Endodermal cell (in vitro differentiated cells): ENCODE measurements around the gene ADIPOQ. TPM values are rescaled to one million over a fixed set of nuclear protein-coding genes. Genes with fewer than 3 reads are reported as not detected.
"Not testable (repeated sequence)": the region's sequence is repeated elsewhere in the genome, so short reads cannot be mapped to it uniquely, and the experiment has no call there.

Source experiments
- DNase-seq: peaks from one replicate; pipeline ENCODE4 v3.0.0-alpha.2; 2017
- H3K27ac ChIP-seq: 2 replicates; pipeline ENCODE4 v1.5.1; 2013; ENCODE audit warnings: mild to moderate bottlenecking, low read depth, low read length, moderate library complexity
- H3K27me3 ChIP-seq: 2 replicates; pipeline ENCODE4 v1.6.1; 2013; ENCODE audit warnings: mild to moderate bottlenecking, low read length, moderate library complexity; ENCODE audit not compliant: insufficient read depth, control insufficient read depth, poor library complexity, severe bottlenecking
- H3K36me3 ChIP-seq: 2 replicates; pipeline ENCODE4 v1.7.0; 2013; ENCODE audit warnings: mild to moderate bottlenecking, low read length, moderate library complexity; ENCODE audit not compliant: control insufficient read depth, insufficient read depth
- H3K4me1 ChIP-seq: one replicate; pipeline ENCODE4 v1.7.0; 2013; ENCODE audit warnings: low read length; ENCODE audit not compliant: control insufficient read depth, insufficient read depth
- H3K4me3 ChIP-seq: 2 replicates; pipeline ENCODE4 v1.5.1; 2013; ENCODE audit warnings: mild to moderate bottlenecking, low read length, moderate library complexity
- H3K9ac ChIP-seq: 2 replicates; pipeline ENCODE4 v1.6.1; 2013; ENCODE audit warnings: mild to moderate bottlenecking, low read length, moderate library complexity; ENCODE audit not compliant: poor library complexity, severe bottlenecking; ENCODE audit errors: extremely low read depth
- H3K9me3 ChIP-seq: 2 replicates; pipeline ENCODE4 v1.6.1; 2013; ENCODE audit warnings: mild to moderate bottlenecking, low read length, moderate library complexity; ENCODE audit not compliant: control insufficient read depth
- H3K27ac Mint-ChIP-seq: 2 replicates; pipeline ENCODE4 v1.8.0; 2020; ENCODE audit warnings: mixed read lengths
- H3K27me3 Mint-ChIP-seq: 2 replicates; pipeline ENCODE4 v1.8.0; 2021; ENCODE audit warnings: mild to moderate bottlenecking, mixed read lengths; ENCODE audit not compliant: insufficient read depth
- H3K36me3 Mint-ChIP-seq: 2 replicates; pipeline ENCODE4 v1.8.0; 2020; ENCODE audit warnings: low read depth, mixed read lengths
- H3K4me1 Mint-ChIP-seq: 2 replicates; pipeline ENCODE4 v1.8.0; 2020; ENCODE audit warnings: mixed read lengths
- H3K4me3 Mint-ChIP-seq: 2 replicates; pipeline ENCODE4 v1.8.0; 2020; ENCODE audit warnings: mild to moderate bottlenecking, moderate library complexity, mixed read lengths
- H3K9me3 Mint-ChIP-seq: 2 replicates; pipeline ENCODE4 v1.8.0; 2020; ENCODE audit warnings: mild to moderate bottlenecking, mixed read lengths
- WGBS, 2 experiments: methylation state at CpG; one replicate each; pipeline versions ENCODE4 v1.1.5 to v1.1.7; 2013; ENCODE audit warnings: missing lambda C conversion rate in 2 of 2, mixed read lengths in 1 of 2; ENCODE audit not compliant: insufficient coverage in 1 of 2, insufficient read length in 1 of 2; 5-methylcytosine and 5-hydroxymethylcytosine counted together
- total RNA-seq, 2 donors: library from RNA; stranded (reverse); fragmentation: NEBNext Ultra II Directional in 1 of 2; extraction: Animal tissue kit (Norgen Biotek cat#: 25700) in 1 of 2; gene quantifications; 2 replicates in 1 of 2; 3 replicates in 1 of 2; pipeline ENCODE4 v1.2.1, GENCODE V29; 2021
- TF ChIP-seq, protein P1 (sequence below): fragments of 200-600 bp; sonication (generic); conservative IDR thresholded peaks from 2 replicates; pipeline ENCODE4 v1.5.0; 2021; ENCODE audit warnings: antibody characterized with exemption, mild to moderate bottlenecking

The ADIPOQ gene
- total RNA-seq, 2 donors from 2014 or later = not detected

DNA sequence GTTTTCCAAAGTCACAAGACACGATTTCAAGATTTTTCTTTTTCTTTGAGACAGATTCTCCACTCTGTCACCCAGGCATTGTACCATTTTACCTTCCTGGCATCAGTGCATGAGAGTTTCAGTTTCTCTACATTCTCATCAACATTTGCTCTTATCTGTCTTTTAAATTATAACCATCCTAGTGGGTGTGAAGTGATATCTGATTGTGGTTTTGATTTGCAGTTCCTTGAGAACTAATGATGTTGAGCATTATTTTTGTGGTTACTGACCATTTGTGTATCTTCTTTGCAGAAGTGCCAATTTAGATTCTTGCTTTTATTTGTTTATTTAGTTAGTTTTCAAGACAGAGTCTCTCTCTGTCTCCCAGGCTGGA, 41.2 kb downstream of the ADIPOQ start:
- Histone ChIP-seq H3K9me3 (no peaks in the 10 kb centered on the region), H3K9ac (no peak overlapping the region), H3K36me3 (no peaks in the 10 kb centered on the region), H3K4me3 (no peak overlapping the region), H3K4me1 (no peaks in the 10 kb centered on the region), H3K27me3 (no peaks in the 10 kb centered on the region), H3K27ac (no peak overlapping the region)
- Mint-ChIP-seq H3K27me3 (no peaks in the 10 kb centered on the region), H3K4me1 (peaks cover 25% of the 10 kb centered on the region), H3K27ac (no peak overlapping the region), H3K9me3 (peaks cover 2% of the 10 kb centered on the region), H3K4me3 (no peak overlapping the region), H3K36me3 (no peaks in the 10 kb centered on the region)
- WGBS, 2 experiments = 94 to 100% methylated on average over 1 of the region's 1 CpG
- TF ChIP-seq, protein P1, sequence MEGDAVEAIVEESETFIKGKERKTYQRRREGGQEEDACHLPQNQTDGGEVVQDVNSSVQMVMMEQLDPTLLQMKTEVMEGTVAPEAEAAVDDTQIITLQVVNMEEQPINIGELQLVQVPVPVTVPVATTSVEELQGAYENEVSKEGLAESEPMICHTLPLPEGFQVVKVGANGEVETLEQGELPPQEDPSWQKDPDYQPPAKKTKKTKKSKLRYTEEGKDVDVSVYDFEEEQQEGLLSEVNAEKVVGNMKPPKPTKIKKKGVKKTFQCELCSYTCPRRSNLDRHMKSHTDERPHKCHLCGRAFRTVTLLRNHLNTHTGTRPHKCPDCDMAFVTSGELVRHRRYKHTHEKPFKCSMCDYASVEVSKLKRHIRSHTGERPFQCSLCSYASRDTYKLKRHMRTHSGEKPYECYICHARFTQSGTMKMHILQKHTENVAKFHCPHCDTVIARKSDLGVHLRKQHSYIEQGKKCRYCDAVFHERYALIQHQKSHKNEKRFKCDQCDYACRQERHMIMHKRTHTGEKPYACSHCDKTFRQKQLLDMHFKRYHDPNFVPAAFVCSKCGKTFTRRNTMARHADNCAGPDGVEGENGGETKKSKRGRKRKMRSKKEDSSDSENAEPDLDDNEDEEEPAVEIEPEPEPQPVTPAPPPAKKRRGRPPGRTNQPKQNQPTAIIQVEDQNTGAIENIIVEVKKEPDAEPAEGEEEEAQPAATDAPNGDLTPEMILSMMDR = no peak
- no peak for DNase-seq

DNA sequence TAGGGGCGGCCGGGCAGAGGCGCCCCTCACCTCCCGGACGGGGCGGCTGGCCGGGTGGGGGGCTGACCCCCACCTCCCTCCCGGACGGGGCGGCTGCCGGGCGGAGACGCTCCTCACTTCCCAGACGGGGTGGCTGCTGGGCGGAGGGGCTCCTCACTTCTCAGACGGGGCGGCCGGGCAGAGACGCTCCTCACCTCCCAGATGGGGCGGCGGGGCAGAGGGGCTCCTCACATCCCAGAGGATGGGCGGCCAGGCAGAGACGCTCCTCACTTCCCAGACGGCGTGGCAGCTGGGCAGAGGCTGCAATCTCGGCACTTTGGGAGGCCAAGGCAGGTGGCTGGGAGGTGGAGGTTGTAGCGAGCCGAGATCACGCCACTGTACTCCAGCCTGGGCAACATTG, 42.4 kb downstream of the ADIPOQ start:
- H3K27me3 ChIP-seq, H3K4me3 ChIP-seq, H3K4me1 ChIP-seq, H3K36me3 Mint-ChIP-seq, DNase-seq, H3K4me3 Mint-ChIP-seq, H3K9me3 Mint-ChIP-seq, H3K9me3 ChIP-seq, H3K27ac ChIP-seq, H3K27ac Mint-ChIP-seq, H3K9ac ChIP-seq, H3K36me3 ChIP-seq, H3K27me3 Mint-ChIP-seq: not testable (repeated sequence)
- peaks cover 27% of the 10 kb centered on the region for H3K4me1 Mint-ChIP-seq
- WGBS, 2 experiments = 88 to 99% methylated on average over 9 to 17 of the region's 29 CpGs

DNA sequence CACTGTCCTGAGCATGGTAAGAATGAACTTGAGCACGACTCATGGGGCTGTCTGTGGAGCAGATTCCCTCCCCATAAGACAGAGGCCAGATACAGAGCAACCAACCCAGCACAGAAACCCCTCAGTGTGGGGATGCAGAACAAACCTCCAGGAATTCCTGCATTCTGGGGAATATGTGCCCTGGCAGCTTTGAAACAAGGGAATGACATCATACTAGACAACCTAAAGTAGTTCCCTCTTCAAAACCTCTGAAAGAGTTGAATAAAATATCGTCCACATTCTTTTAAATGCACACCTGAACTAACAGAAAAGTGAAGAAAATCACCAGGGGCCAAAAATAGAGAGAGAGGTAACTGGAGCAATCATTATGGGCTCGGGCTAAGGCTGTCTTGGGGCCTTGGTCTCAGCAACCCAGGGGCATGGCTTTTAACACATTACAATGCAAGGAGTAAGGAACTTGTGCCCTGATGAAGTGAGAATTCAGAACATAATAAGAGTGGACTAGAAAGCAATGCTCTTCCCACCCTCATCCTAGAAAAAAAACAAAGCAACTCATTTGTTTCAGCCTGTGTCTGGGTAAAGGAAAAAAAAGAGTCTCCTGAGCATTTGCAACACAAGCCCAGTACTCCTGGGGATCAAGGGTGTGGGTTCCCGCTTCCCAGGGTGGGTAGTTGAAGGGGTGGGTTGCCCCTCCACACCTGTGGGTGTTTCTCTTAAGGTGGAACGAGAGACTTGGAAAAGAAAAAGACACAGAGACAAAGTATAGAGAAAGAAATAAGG, 43.9 kb downstream of the ADIPOQ start:
- H3K4me1 ChIP-seq = no peaks in the 10 kb centered on the region
- H3K4me1 Mint-ChIP-seq = peaks cover 27% of the 10 kb centered on the region
- no peaks in the 10 kb centered on the region for H3K27me3 ChIP-seq
- no peak overlapping the region for H3K4me3 Mint-ChIP-seq
- H3K4me3 ChIP-seq = no peak overlapping the region
- WGBS, 2 experiments = 71 to 76% methylated on average over 1 to 5 of the region's 5 CpGs
- peak overlapping the region; percentile 67 for H3K27ac Mint-ChIP-seq
- H3K27me3 Mint-ChIP-seq = peaks cover 2% of the 10 kb centered on the region
- H3K9me3 ChIP-seq = no peaks in the 10 kb centered on the region
- TF ChIP-seq, protein P1 = no peak
- H3K27ac ChIP-seq = no peak overlapping the region
- no peaks in the 10 kb centered on the region for H3K36me3 Mint-ChIP-seq
- no peak for DNase-seq
- H3K36me3 ChIP-seq = no peaks in the 10 kb centered on the region
- H3K9ac ChIP-seq = no peak overlapping the region
- H3K9me3 Mint-ChIP-seq = peaks cover 2% of the 10 kb centered on the region

DNA sequence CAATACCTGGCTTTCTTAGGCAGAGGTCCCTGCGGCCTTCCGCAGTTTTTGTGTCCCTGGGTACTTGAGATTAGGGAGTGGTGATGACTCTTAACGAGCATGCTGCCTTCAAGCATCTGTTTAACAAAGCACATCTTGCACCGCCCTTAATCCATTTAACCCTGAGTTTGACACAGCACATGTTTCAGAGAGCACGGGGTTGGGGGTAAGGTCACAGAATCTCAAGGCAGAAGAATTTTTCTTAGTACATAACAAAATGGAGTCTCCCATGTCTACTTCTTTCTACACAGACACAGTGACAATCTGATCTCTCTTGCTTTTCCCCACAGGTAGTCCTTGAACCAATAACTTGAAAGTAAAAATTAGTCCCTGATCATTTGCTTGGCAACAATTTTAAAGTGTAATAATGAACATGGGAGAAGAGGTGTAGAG, 45.0 kb downstream of the ADIPOQ start:
- not testable (repeated sequence) for H3K4me3 ChIP-seq, DNase-seq, H3K27me3 ChIP-seq, H3K9me3 Mint-ChIP-seq, H3K36me3 ChIP-seq, H3K27me3 Mint-ChIP-seq, H3K4me1 ChIP-seq, H3K9me3 ChIP-seq, H3K36me3 Mint-ChIP-seq, H3K9ac ChIP-seq, H3K27ac ChIP-seq, H3K27ac Mint-ChIP-seq, H3K4me3 Mint-ChIP-seq
- WGBS, 2 experiments = no CpG with 5 or more reads among the region's 5 CpGs
- H3K4me1 Mint-ChIP-seq = peaks cover 27% of the 10 kb centered on the region
